HEK293T (cell line): ENCODE measurements around the gene ANKRD7.
A peak's percentile ranks its signal among the peaks of the same experiment; 100 is the strongest.

Source experiments
- CTCF ChIA-PET: fragments of 350-600 bp; formaldehyde crosslinking; extraction: SDS; loops from one replicate; lab custom pipeline; 2021; ENCODE audit warnings: antibody characterized with exemption, inconsistent platforms; lab: Yijun Ruan, JAX
- POLR2A ChIA-PET: fragments of 350-600 bp; formaldehyde crosslinking; extraction: SDS; loops from one replicate; lab custom pipeline; 2020; ENCODE audit warnings: antibody characterized with exemption, inconsistent platforms; lab: Yijun Ruan, JAX
- DNase-seq: peaks from one replicate; pipeline ENCODE4 v3.0.0; 2012; ENCODE audit warnings: mixed read lengths; ENCODE audit errors: extremely low spot score
- ARNT ChIP-seq: fragments of 450-650 bp; IDR thresholded peaks from 2 replicates; pipeline ENCODE4 v1.6.1; 2017; ENCODE audit warnings: mild to moderate bottlenecking
- BHLHE40 ChIP-seq: fragments of 450-650 bp; IDR thresholded peaks from 2 replicates; pipeline ENCODE4 v1.6.1; 2016; ENCODE audit warnings: mild to moderate bottlenecking, moderate library complexity, borderline replicate concordance
- CTBP1 ChIP-seq: fragments of 450-650 bp; IDR thresholded peaks from 2 replicates; pipeline ENCODE4 v1.6.1; 2016; ENCODE audit warnings: borderline replicate concordance
- ELF4 ChIP-seq: fragments of 450-650 bp; IDR thresholded peaks from 2 replicates; pipeline ENCODE4 v1.6.1; 2017; ENCODE audit warnings: antibody characterized with exemption
- FOXA1 ChIP-seq: fragments of 450-650 bp; IDR thresholded peaks from 2 replicates; pipeline ENCODE4 v1.6.1; 2016; ENCODE audit warnings: mild to moderate bottlenecking
- FOXK2 ChIP-seq: fragments of 450-650 bp; IDR thresholded peaks from 2 replicates; pipeline ENCODE4 v1.6.1; 2016; ENCODE audit warnings: mild to moderate bottlenecking
- FOXM1 ChIP-seq: fragments of 450-650 bp; IDR thresholded peaks from 2 replicates; pipeline ENCODE4 v1.6.1; 2017; ENCODE audit warnings: mild to moderate bottlenecking, borderline replicate concordance
- HDGF ChIP-seq: fragments of 450-650 bp; IDR thresholded peaks from 2 replicates; pipeline ENCODE4 v1.6.1; 2017; ENCODE audit warnings: antibody characterized with exemption, borderline replicate concordance
- L3MBTL2 ChIP-seq: fragments of 450-650 bp; conservative IDR thresholded peaks from 2 replicates; pipeline ENCODE4 v1.6.1; 2016; ENCODE audit warnings: mild to moderate bottlenecking
- LEF1 ChIP-seq: fragments of 450-650 bp; IDR thresholded peaks from 2 replicates; pipeline ENCODE4 v1.6.1; 2017; ENCODE audit warnings: mild to moderate bottlenecking, borderline replicate concordance
- NFRKB ChIP-seq: fragments of 450-650 bp; IDR thresholded peaks from 2 replicates; pipeline ENCODE4 v1.6.1; 2016; ENCODE audit warnings: mild to moderate bottlenecking, moderate library complexity
- SP1 ChIP-seq: fragments of 450-650 bp; IDR thresholded peaks from 2 replicates; pipeline ENCODE4 v1.6.1; 2017
- SUZ12 ChIP-seq: fragments of 450-650 bp; IDR thresholded peaks from 2 replicates; pipeline ENCODE4 v1.6.1; 2016; ENCODE audit warnings: mild to moderate bottlenecking
- TARDBP ChIP-seq: fragments of 450-650 bp; IDR thresholded peaks from 2 replicates; pipeline ENCODE4 v1.6.1; 2016
- ZNF384 ChIP-seq: fragments of 450-650 bp; IDR thresholded peaks from 2 replicates; pipeline ENCODE4 v1.6.1; 2016
- TF ChIP-seq, protein P1 (sequence below): fragments of 450-650 bp; IDR thresholded peaks from 2 replicates; pipeline ENCODE4 v1.6.1; 2016

ANKRD7 gene

DNA sequence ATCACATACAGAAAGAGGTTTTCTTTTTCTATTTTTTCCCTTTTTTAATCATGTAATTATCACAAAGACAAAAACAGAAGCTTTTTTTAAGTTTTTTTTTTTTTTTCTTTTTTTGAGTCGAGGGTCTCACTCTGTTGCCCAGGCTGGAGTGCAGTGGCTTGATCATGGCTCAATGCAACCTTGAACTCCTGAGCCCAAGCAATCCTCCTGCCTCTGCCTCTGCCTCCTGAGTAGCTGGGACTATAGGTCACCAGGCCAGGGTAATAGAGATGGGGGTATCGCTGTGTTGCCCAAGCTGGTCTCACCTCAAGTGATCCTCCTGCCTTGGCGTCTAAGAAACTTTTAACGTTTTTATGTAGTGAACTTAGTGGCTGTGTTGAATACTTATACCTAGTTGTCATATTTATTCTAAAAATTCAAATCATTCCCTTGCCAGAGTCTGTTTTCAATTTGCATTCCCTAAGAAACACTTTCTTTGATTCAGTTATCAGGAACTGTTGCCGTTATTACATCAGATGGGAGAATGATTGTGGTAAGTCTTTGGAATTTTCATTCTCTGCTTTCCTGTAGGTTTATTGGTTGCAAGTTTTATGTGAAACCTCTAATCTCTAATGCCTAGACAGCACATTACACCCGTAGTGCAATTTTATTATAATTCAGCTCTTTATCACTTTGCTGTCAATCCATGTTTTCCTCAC, 39.2 kb upstream of the ANKRD7 start:
- POLR2A ChIA-PET, result interaction anchor here (1.2 kb wide), 1 partner anchor 8 kb away, joined by 3 read pairs; no protein-coding TSS in a partner anchor
- TF ChIP-seq, protein P1, sequence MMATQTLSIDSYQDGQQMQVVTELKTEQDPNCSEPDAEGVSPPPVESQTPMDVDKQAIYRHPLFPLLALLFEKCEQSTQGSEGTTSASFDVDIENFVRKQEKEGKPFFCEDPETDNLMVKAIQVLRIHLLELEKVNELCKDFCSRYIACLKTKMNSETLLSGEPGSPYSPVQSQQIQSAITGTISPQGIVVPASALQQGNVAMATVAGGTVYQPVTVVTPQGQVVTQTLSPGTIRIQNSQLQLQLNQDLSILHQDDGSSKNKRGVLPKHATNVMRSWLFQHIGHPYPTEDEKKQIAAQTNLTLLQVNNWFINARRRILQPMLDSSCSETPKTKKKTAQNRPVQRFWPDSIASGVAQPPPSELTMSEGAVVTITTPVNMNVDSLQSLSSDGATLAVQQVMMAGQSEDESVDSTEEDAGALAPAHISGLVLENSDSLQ, result 0 out of 2 replicates have a peak, but pooled peaks have one; percentile 28
- TF ChIP-seq L3MBTL2 (0 out of 2 replicates have a peak, but pooled peaks have one; percentile 18), HDGF (no peak)
- CTCF ChIA-PET, result no interaction called here
- no peak for DNase-seq

DNA sequence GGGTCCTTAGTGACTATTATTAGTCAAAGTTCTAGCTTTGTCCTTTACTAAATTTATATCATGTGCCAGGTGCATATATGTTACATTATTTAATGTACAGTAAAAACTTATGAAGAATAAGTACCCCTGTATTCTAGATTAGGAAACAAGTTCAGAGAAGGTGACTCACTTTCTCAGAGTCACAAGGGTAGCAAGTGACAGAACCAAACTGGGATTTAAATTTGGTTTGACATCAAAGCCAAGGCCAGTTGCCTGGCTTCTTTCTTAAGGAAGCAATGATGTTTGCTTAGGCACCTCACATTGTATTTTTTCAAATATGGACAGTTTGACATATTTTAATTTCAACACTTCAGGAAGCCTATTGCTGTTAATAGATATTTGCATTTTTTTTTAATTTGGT, 38.0 kb upstream of the ANKRD7 start:
- CTCF ChIA-PET, result no interaction called here
- POLR2A ChIA-PET, result no interaction called here
- DNase-seq, result no peak
- TF ChIP-seq SUZ12 (no peak), FOXM1 (no peak), FOXK2 (no peak), FOXA1 (no peak), ELF4 (no peak), LEF1 (no peak), NFRKB (no peak), TARDBP (no peak), HDGF (no peak), SP1 (no peak), CTBP1 (no peak), BHLHE40 (no peak), ZNF384 (no peak), ARNT (no peak), L3MBTL2 (no peak)
- TF ChIP-seq, protein P1, result no peak

DNA sequence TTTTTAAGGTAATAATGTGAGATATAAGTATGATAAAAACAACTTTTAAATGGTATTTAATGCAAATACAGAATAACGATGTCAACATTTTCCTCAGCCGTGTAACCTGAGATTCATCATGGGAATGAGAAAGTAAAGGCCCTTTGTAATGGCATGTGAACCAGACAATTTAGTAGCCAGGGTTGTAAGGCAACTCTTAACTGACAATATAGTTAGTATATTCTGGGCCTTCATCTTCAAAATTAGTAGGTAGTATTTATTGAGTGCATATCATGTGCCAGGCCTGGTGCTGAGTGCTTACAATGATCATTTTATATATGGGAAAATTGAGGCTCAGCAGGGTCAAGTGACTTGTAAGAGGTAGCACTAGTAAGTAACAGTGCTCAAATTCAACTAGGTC, 29.9 kb upstream of the ANKRD7 start:
- ChIA-PET CTCF (no interaction called here), POLR2A (no interaction called here)
- no peak for DNase-seq

DNA sequence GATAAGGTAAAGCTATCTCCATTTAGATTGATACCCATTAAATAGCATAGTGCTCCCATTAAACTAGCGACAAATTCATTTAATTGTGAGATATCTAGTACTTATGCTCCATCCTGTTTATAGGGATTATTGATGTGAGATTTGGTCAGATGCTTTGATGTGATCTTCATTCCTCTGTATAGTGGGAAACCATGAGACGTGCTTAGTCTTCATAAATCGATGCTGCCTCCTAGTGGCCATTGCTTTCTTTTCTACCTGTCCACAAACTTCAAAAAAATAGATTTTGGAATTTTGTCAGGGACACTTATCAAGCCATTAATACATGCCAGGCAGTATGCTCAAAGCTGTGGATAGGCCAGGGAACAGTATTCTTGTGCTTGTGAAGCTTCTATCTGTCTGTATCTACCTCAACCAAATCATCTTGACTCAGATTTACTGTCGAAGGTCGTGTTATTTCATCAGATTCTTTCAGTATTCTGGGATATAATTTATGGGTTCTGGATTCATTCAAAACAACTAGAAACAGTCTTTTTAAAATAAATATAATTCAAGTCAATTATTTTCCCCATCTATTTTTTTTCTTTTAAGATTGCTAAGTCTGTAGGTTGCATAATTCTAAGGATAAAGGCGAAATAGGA, 28.5 kb upstream of the ANKRD7 start:
- TF ChIP-seq LEF1 (no peak), ELF4 (no peak), NFRKB (no peak), FOXM1 (no peak), L3MBTL2 (no peak), FOXA1 (no peak), SP1 (no peak)
- ChIA-PET CTCF (no interaction called here), POLR2A (no interaction called here)
- peak; percentile 28 for DNase-seq

More for the DNA sequence above, 29.9 kb upstream of the ANKRD7 start:
- TF ChIP-seq, protein P1, result no peak
- no peak for TF ChIP-seq CTBP1
- no peak for TF ChIP-seq ELF4
- no peak for TF ChIP-seq ARNT
- TF ChIP-seq SP1, result no peak
- TF ChIP-seq FOXA1, result no peak
- TF ChIP-seq TARDBP, result no peak
- no peak for TF ChIP-seq LEF1
- no peak for TF ChIP-seq HDGF
- no peak for TF ChIP-seq L3MBTL2
- no peak for TF ChIP-seq ZNF384
- no peak for TF ChIP-seq NFRKB
- no peak for TF ChIP-seq SUZ12
- no peak for TF ChIP-seq FOXM1

DNA sequence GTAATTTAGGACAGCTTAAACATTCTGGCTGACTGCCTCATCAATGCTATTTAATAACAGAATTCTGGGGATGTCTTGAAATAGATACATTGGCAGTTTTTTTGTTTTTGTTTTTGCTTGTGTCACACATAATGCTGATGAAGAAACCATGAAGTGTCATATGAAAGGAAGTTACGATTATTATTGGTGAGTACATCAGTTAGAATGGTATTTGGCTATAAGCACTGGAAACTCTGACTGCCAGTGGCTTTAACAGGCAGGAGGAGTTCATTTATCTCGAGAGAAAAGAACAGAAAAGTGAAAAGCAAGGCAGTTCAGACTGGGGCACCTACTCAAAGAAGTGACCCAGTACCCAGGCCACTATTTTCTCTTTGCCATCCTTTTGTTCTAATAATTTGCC, 22.4 kb upstream of the ANKRD7 start:
- POLR2A ChIA-PET, result no interaction called here
- CTCF ChIA-PET, result no interaction called here
- TF ChIP-seq LEF1 (no peak), SP1 (no peak), TARDBP (no peak), ELF4 (no peak), ZNF384 (no peak), NFRKB (no peak), FOXA1 (no peak), L3MBTL2 (no peak), FOXM1 (no peak), CTBP1 (no peak), HDGF (no peak), ARNT (no peak), SUZ12 (no peak), FOXK2 (no peak), BHLHE40 (no peak)
- TF ChIP-seq, protein P1, result no peak
- no peak for DNase-seq
